HEK293T (cell line): Measurements from ENCODE around the gene FBXO38.

Experiments used
- BHLHE40 ChIP-seq: fragments of 450-650 bp; IDR thresholded peaks from 2 replicates; pipeline ENCODE4 v1.6.1; 2016; ENCODE audit warnings: mild to moderate bottlenecking, moderate library complexity, borderline replicate concordance
- FOXA1 ChIP-seq: fragments of 450-650 bp; IDR thresholded peaks from 2 replicates; pipeline ENCODE4 v1.6.1; 2016; ENCODE audit warnings: mild to moderate bottlenecking
- FOXK2 ChIP-seq: fragments of 450-650 bp; IDR thresholded peaks from 2 replicates; pipeline ENCODE4 v1.6.1; 2016; ENCODE audit warnings: mild to moderate bottlenecking
- FOXM1 ChIP-seq: fragments of 450-650 bp; IDR thresholded peaks from 2 replicates; pipeline ENCODE4 v1.6.1; 2017; ENCODE audit warnings: mild to moderate bottlenecking, borderline replicate concordance
- L3MBTL2 ChIP-seq: fragments of 450-650 bp; conservative IDR thresholded peaks from 2 replicates; pipeline ENCODE4 v1.6.1; 2016; ENCODE audit warnings: mild to moderate bottlenecking
- SUZ12 ChIP-seq: fragments of 450-650 bp; IDR thresholded peaks from 2 replicates; pipeline ENCODE4 v1.6.1; 2016; ENCODE audit warnings: mild to moderate bottlenecking
- TARDBP ChIP-seq: fragments of 450-650 bp; IDR thresholded peaks from 2 replicates; pipeline ENCODE4 v1.6.1; 2016
- ZNF384 ChIP-seq: fragments of 450-650 bp; IDR thresholded peaks from 2 replicates; pipeline ENCODE4 v1.6.1; 2016

- no peak for TF ChIP-seq SUZ12
- 0 out of 2 replicates have a peak, but pooled peaks have one; percentile 24 for TF ChIP-seq L3MBTL2
- TF ChIP-seq BHLHE40, result no peak
- TF ChIP-seq TARDBP, result no peak
- no peak for TF ChIP-seq FOXK2
- no peak for TF ChIP-seq FOXA1
- no peak for TF ChIP-seq ZNF384
- TF ChIP-seq FOXM1, result no peak
Observed at GRCh38 chr5:148482697-148483462, 99.1 kb downstream of the FBXO38 start.
